ENCODE results near the gene SCN2A. TPM values are rescaled to one million over a fixed set of nuclear protein-coding genes. Genes with fewer than 3 reads are reported as not detected.
"Not testable (repeated sequence)": the region's sequence is repeated elsewhere in the genome, so short reads cannot be mapped to it uniquely, and the experiment has no call there.

Gene SCN2A
- total and polyA plus RNA-seq, 10 of the 15 experiments (the other 5 are each of a cell fraction or from before 2014, with no cell fraction given) = 0.01 TPM; not detected in 8

- RAD21 ChIA-PET (ENCODE audit: unreplicated experiment) = interaction anchor here (0.9 to 1.3 kb wide), 3 partner anchors 11 to 53 kb away, joined by 3 to 4 read pairs (median 3); no protein-coding TSS in a partner anchor
- in situ Hi-C loops (cut with MboI) = no loop called here
- Histone ChIP-seq H4K20me1 (ENCODE audit: control insufficient read depth, insufficient read depth) (no peaks in the 10 kb centered on the region), H3K4me2 (ENCODE audit: control insufficient read depth, insufficient read depth) (no peak overlapping the region), H3K36me3 (ENCODE audit: control insufficient read depth in 2 of 2, insufficient read depth in 2 of 2, low read length in 1 of 2) (no peaks in the 10 kb centered on the region), H3K79me2 (ENCODE audit: control insufficient read depth, insufficient read depth, low read length) (no peaks in the 10 kb centered on the region), H3K9me3 (replicated peaks; ENCODE audit: control insufficient read depth, insufficient read depth, low read length) (no peaks in the 10 kb centered on the region), H3K9ac (ENCODE audit: control insufficient read depth, insufficient read depth, low read length) (no peak overlapping the region), H3K4me1 (ENCODE audit: control insufficient read depth, insufficient read depth, low read length) (no peaks in the 10 kb centered on the region), H3K27me3 (replicated peaks in 1 of 2; ENCODE audit: control insufficient read depth in 2 of 2, insufficient read depth in 2 of 2, low read length in 1 of 2) (no peaks in the 10 kb centered on the region), H3K27ac (ENCODE audit: control insufficient read depth, insufficient read depth) (no peak overlapping the region), H2AFZ (ENCODE audit: control insufficient read depth, low read depth, low read length) (no peak overlapping the region), H3K4me3 (no peak overlapping the region)
- POLR2A ChIA-PET = no interaction called here
- TF ChIP-seq NR2C1 (IDR thresholded peaks at IDR 0.05) (no peak), KDM1A (IDR thresholded peaks at IDR 0.05; ENCODE audit: borderline replicate concordance) (no peak), TBL1XR1 (IDR thresholded peaks at IDR 0.05; ENCODE audit: low read depth, low read length) (no peak), ZBTB4 (CRISPR knock-in tag; IDR thresholded peaks at IDR 0.05) (no peak)
- FAIRE-seq (no peak), ATAC-seq (no peak), DNase-seq (ENCODE audit: low read depth, low spot score) (no peak)
- CTCF ChIA-PET = interaction anchor here (1.1 kb wide), 1 partner anchor 479 kb away, joined by 4 read pairs; no protein-coding TSS in a partner anchor
- BruUV-seq (replicated peaks) = no TSS peak
- SMC1A ChIA-PET (ENCODE audit: uncharacterized antibody, unreplicated experiment) = interaction anchor here (0.7 to 1.5 kb wide), 8 partner anchors 9 to 357 kb away, joined by 3 to 4 read pairs (median 3); no protein-coding TSS in a partner anchor
- intact Hi-C loops (cut with micrococcal nuclease; ENCODE audit: unreplicated experiment) = no loop called here
- 15% methylated on average over 2 of the region's 2 CpGs for WGBS (ENCODE audit: insufficient coverage, insufficient replicate concordance, low lambda C conversion rate, missing lambda C conversion rate)
These were observed 152.6 kb downstream of the SCN2A start for GRCh38 chr2:165391791-165392190.

- H3K4me3 ChIP-seq; H3K9ac ChIP-seq (ENCODE audit: control insufficient read depth, insufficient read depth, low read length); BruUV-seq (replicated peaks); FAIRE-seq; H2AFZ ChIP-seq (ENCODE audit: control insufficient read depth, low read depth, low read length); H3K4me2 ChIP-seq (ENCODE audit: control insufficient read depth, insufficient read depth); H3K36me3 ChIP-seq (ENCODE audit: control insufficient read depth in 2 of 2, insufficient read depth in 2 of 2, low read length in 1 of 2); intact Hi-C loops (cut with micrococcal nuclease; ENCODE audit: unreplicated experiment); H4K20me1 ChIP-seq (ENCODE audit: control insufficient read depth, insufficient read depth); in situ Hi-C loops (cut with MboI); CTCF ChIA-PET; DNase-seq (ENCODE audit: low read depth, low spot score); H3K27ac ChIP-seq (ENCODE audit: control insufficient read depth, insufficient read depth); H3K27me3 ChIP-seq (replicated peaks in 1 of 2; ENCODE audit: control insufficient read depth in 2 of 2, insufficient read depth in 2 of 2, low read length in 1 of 2); SMC1A ChIA-PET (ENCODE audit: uncharacterized antibody, unreplicated experiment); H3K4me1 ChIP-seq (ENCODE audit: control insufficient read depth, insufficient read depth, low read length); H3K9me3 ChIP-seq (replicated peaks; ENCODE audit: control insufficient read depth, insufficient read depth, low read length); RAD21 ChIA-PET (ENCODE audit: unreplicated experiment); H3K79me2 ChIP-seq (ENCODE audit: control insufficient read depth, insufficient read depth, low read length); POLR2A ChIA-PET: not testable (repeated sequence)
- WGBS (ENCODE audit: insufficient coverage, insufficient replicate concordance, low lambda C conversion rate, missing lambda C conversion rate) = 0% methylated on average over 3 of the region's 3 CpGs
- 0 out of 4 replicates have a peak, but pooled peaks of 1 of the 2 experiments have one; percentile 36 for TF ChIP-seq BHLHE40 (IDR thresholded peaks at IDR 0.05; ENCODE audit: borderline replicate concordance in 1 of 2, low read depth in 2 of 2, low read length in 1 of 2)
- peak; percentile 64 for ATAC-seq
These were observed 159.4 kb downstream of the SCN2A start for GRCh38 chr2:165398603-165399002.
